HepG2 (cell line): Measurements from ENCODE around the gene TASL. TPM values are rescaled to one million over a fixed set of nuclear protein-coding genes. Genes with fewer than 3 reads are reported as not detected.

Experiments used
- CENPBD1 ChIP-seq: sonication (generic); formaldehyde crosslinking; IDR thresholded peaks from 2 replicates; pipeline ENCODE4 v1.8.0; 2022; ENCODE audit warnings: missing genetic modification reagents, low read depth, mild to moderate bottlenecking, borderline replicate concordance
- FOXP4 ChIP-seq: sonication (generic); formaldehyde crosslinking; IDR thresholded peaks from 2 replicates; pipeline ENCODE4 v1.4.0; 2020; ENCODE audit warnings: missing genetic modification reagents
- HNF1A ChIP-seq, 2 experiments: sonication (generic) in 1 of 2; formaldehyde crosslinking in 1 of 2; IDR thresholded peaks; 2 replicates each; pipeline versions ENCODE4 v1.4.0 to v1.6.1; 2016 to 2020; ENCODE audit warnings: borderline replicate concordance in 1 of 2, low read depth in 1 of 2, mild to moderate bottlenecking in 1 of 2, missing genetic modification reagents in 1 of 2
- KLF16 ChIP-seq, 2 experiments: sonication (generic) in 1 of 2; formaldehyde crosslinking in 1 of 2; IDR thresholded peaks; 2 replicates each; pipeline versions ENCODE4 v1.6.1 to v1.8.0; 2016 to 2023; ENCODE audit warnings: missing genetic modification reagents in 2 of 2, missing compliant biosample characterization in 1 of 2
- MBD4 ChIP-seq: IDR thresholded peaks from 2 replicates; pipeline ENCODE4 v1.6.1; 2012; ENCODE audit warnings: low read length, inconsistent platforms, borderline replicate concordance
- NCOA1 ChIP-seq: sonication (generic); formaldehyde crosslinking; IDR thresholded peaks from 2 replicates; pipeline ENCODE4 v1.9.0; 2021; ENCODE audit warnings: missing genetic modification reagents
- PAXIP1 ChIP-seq: sonication (generic); formaldehyde crosslinking; conservative IDR thresholded peaks from 2 replicates; pipeline ENCODE4 v1.4.0; 2020; ENCODE audit warnings: mild to moderate bottlenecking, missing genetic modification reagents, moderate library complexity
- PPARG ChIP-seq: conservative IDR thresholded peaks from 2 replicates; pipeline ENCODE4 v1.6.1; 2016; ENCODE audit warnings: missing biosample characterization, missing genetic modification reagents
- SUZ12 ChIP-seq: fragments of 150-350 bp; IDR thresholded peaks from 2 replicates; pipeline ENCODE4 v1.6.1; 2014; ENCODE audit warnings: low read depth, low read length
- ZBTB20 ChIP-seq: sonication (generic); formaldehyde crosslinking; IDR thresholded peaks from 2 replicates; pipeline ENCODE4 v1.8.1; 2023; ENCODE audit warnings: missing genetic modification reagents, low read depth, mild to moderate bottlenecking, borderline replicate concordance
- ZBTB37 ChIP-seq: sonication (generic); formaldehyde crosslinking; IDR thresholded peaks from 2 replicates; pipeline ENCODE4 v1.4.0; 2020; ENCODE audit warnings: mild to moderate bottlenecking, missing genetic modification reagents
- ZNF292 ChIP-seq: sonication (generic); formaldehyde crosslinking; IDR thresholded peaks from 2 replicates; pipeline ENCODE4 v1.8.1; 2022; ENCODE audit warnings: mild to moderate bottlenecking, low read depth, missing genetic modification reagents, borderline replicate concordance
- ZNF362 ChIP-seq: sonication (generic); formaldehyde crosslinking; IDR thresholded peaks from 2 replicates; pipeline ENCODE4 v1.4.0; 2020; ENCODE audit warnings: missing genetic modification reagents, mild to moderate bottlenecking, borderline replicate concordance
- ZNF382 ChIP-seq: sonication (generic); formaldehyde crosslinking; IDR thresholded peaks from 2 replicates; pipeline ENCODE4 v1.5.0; 2020; ENCODE audit warnings: missing genetic modification reagents, mild to moderate bottlenecking, borderline replicate concordance
- ZNF747 ChIP-seq: sonication (generic); formaldehyde crosslinking; IDR thresholded peaks from 2 replicates; pipeline ENCODE4 v1.8.1; 2023; ENCODE audit warnings: missing genetic modification reagents, mild to moderate bottlenecking, borderline replicate concordance
- ZNF841 ChIP-seq: sonication (generic); formaldehyde crosslinking; IDR thresholded peaks from 2 replicates; pipeline ENCODE4 v1.8.1; 2023; ENCODE audit warnings: missing genetic modification reagents, borderline replicate concordance
- polyA plus RNA-seq, 8 experiments: library from polyadenylated mRNA; depleted of rRNA in 3 of 8; stranded (reverse) in 7 of 8; unstranded in 1 of 8; fragments of >200 nt; fragmentation: Illumina TruSeq in 4 of 8; extraction: Trizol in 4 of 8; gene quantifications; 2 replicates each; pipeline versions ENCODE4 v1.2.1 to v1.2.3, GENCODE V29; 2011 to 2016; ENCODE audit warnings: low read depth in 4 of 8, missing spikeins in 1 of 8, mixed read lengths in 1 of 8; ENCODE audit not compliant: insufficient read depth in 1 of 8
- total RNA-seq, 5 experiments: library from RNA; depleted of rRNA; stranded (reverse); fragments of >200 nt; fragmentation: Illumina TruSeq; extraction: Trizol; gene quantifications; 2 replicates each; pipeline ENCODE4 v1.2.3, GENCODE V29; 2016; ENCODE audit warnings: low read depth in 1 of 5

The TASL gene
- total and polyA plus RNA-seq, 2 of the 13 experiments (the other 11 are each of a cell fraction or from before 2014, with no cell fraction given) = not detected

GRCh38 chrX:30572004-30572403 lies 5.6 kb downstream of the TASL start (continued):
- TF ChIP-seq ZNF747 (CRISPR knock-in tag) (no peak), ZBTB20 (CRISPR knock-in tag) (no peak), HNF1A (IDR thresholded peaks at IDR 0.05; ENCODE audit: low read depth) (peak; percentile 84), HNF1A (CRISPR knock-in tag; IDR thresholded peaks at IDR 0.05; ENCODE audit: borderline replicate concordance) (no peak), ZNF841 (CRISPR knock-in tag) (no peak), ZNF362 (CRISPR knock-in tag) (no peak), ZNF382 (CRISPR knock-in tag) (no peak), ZNF292 (CRISPR knock-in tag) (no peak), SUZ12 (no peak), FOXP4 (CRISPR knock-in tag) (no peak), PPARG (CRISPR knock-in tag) (peak; percentile 65), NCOA1 (CRISPR knock-in tag) (no peak), MBD4 (no peak), ZBTB37 (CRISPR knock-in tag) (no peak), CENPBD1 (no peak), PAXIP1 (peak; percentile 79), KLF16 (CRISPR knock-in tag; IDR thresholded peaks at IDR 0.05) (no peak)
